ENCODE measurements around the gene OR6C75. TPM values are rescaled to one million over a fixed set of nuclear protein-coding genes. Genes with fewer than 3 reads are reported as not detected.
"Not testable (repeated sequence)": the region's sequence is repeated elsewhere in the genome, so short reads cannot be mapped to it uniquely, and the experiment has no call there.

The OR6C75 gene
- total and polyA plus RNA-seq, 2 donors (not counting 3 experiments of a cell fraction or from before 2014, with no cell fraction given): not detected

DNA sequence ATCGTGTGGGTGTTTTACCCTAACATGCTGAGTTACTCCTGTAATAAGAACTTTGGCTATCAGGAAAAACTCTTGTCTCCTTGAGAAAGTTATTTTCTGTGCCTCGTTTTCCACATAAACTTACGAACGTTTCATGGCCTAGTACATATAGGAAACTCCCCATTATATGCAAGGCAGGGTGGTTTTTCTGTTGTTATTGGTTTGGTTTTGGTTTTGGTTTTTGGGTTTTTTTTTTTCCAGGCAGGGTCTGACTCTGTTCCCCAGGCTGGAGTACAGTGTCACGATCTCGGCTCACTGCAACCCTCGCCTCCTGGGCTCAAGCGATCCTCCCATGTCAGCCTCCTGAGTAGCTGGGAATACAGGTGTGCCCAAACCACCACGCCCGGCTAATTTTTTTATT lies 26.8 kb upstream of the OR6C75 start:
- POLR2A ChIA-PET: no interaction called here
- Histone ChIP-seq H3K79me2 (ENCODE audit: control insufficient read depth, insufficient read depth, low read length) (no peaks in the 10 kb centered on the region), H3K4me3 (replicated peaks in 1 of 3; ENCODE audit: insufficient read depth in 1 of 3, low read depth in 1 of 3, low read length in 3 of 3) (no peak overlapping the region), H3K4me2 (ENCODE audit: insufficient read depth, low read length) (no peak overlapping the region), H3K27me3 (ENCODE audit: control insufficient read depth in 2 of 2, insufficient read depth in 2 of 2, low read length in 2 of 2) (no peaks in the 10 kb centered on the region), H3K9me1 (replicated peaks; ENCODE audit: control insufficient read depth, extremely low read depth, insufficient read depth, low read length) (no peaks in the 10 kb centered on the region), H2AFZ (ENCODE audit: low read depth, low read length) (no peak overlapping the region), H3K4me1 (ENCODE audit: control insufficient read depth, extremely low read depth, insufficient read depth, low read length) (no peaks in the 10 kb centered on the region), H4K20me1 (replicated peaks; ENCODE audit: control insufficient read depth, extremely low read depth, insufficient read depth, low read length) (no peaks in the 10 kb centered on the region), H3K9ac (replicated peaks; ENCODE audit: extremely low read depth, insufficient read depth, low read length) (no peak overlapping the region), H3K9me3 (replicated peaks; ENCODE audit: control insufficient read depth, insufficient read depth, low read length) (no peaks in the 10 kb centered on the region), H3K36me3 (ENCODE audit: control insufficient read depth in 2 of 2, extremely low read depth in 1 of 2, insufficient read depth in 2 of 2, low read length in 2 of 2) (no peaks in the 10 kb centered on the region), H3K27ac (ENCODE audit: insufficient read depth, low read depth, low read length) (no peak overlapping the region)
- no peak for FAIRE-seq
- DNase-seq (ENCODE audit: low read depth, low spot score): no peak
- dilution Hi-C loops (cut with MboI; ENCODE audit: extremely low pct_ligation_motif_present, low sequenced_read_pairs) (no loop called here), intact Hi-C loops (cut with micrococcal nuclease) (no loop called here)
- BruUV-seq (replicated peaks): no TSS peak
- CTCF ChIA-PET: no interaction called here
- TF ChIP-seq GATA2 (IDR thresholded peaks at IDR 0.05; ENCODE audit: insufficient read depth, insufficient read length, low read depth, low read length) (no peak), POLR2AphosphoS5 (IDR thresholded peaks at IDR 0.05; ENCODE audit: insufficient read depth, low read depth, low read length) (no peak), MAX (IDR thresholded peaks at IDR 0.05; ENCODE audit: insufficient read depth, insufficient read length) (no peak), EZH2 (IDR thresholded peaks at IDR 0.05; ENCODE audit: borderline replicate concordance, low read depth, low read length, severe bottlenecking) (no peak), POLR2A (IDR thresholded peaks at IDR 0.05; ENCODE audit: low read depth, low read length) (no peak), FOS (IDR thresholded peaks at IDR 0.05; ENCODE audit: borderline replicate concordance, insufficient read depth, low read length) (no peak), MYC (IDR thresholded peaks at IDR 0.05; ENCODE audit: low read depth, low read length) (no peak), JUN (IDR thresholded peaks at IDR 0.05; ENCODE audit: borderline replicate concordance, insufficient read depth, insufficient read length, low read depth) (no peak), CTCF (IDR thresholded peaks at IDR 0.05; ENCODE audit: extremely low read depth in 1 of 2, insufficient read depth in 1 of 2, low read depth in 1 of 2, low read length in 2 of 2) (no peak)

- FAIRE-seq; H2AFZ ChIP-seq (ENCODE audit: low read depth, low read length); H3K9me1 ChIP-seq (replicated peaks; ENCODE audit: control insufficient read depth, extremely low read depth, insufficient read depth, low read length); CTCF ChIA-PET; POLR2A ChIA-PET; H3K4me2 ChIP-seq (ENCODE audit: insufficient read depth, low read length); H3K9me3 ChIP-seq (replicated peaks; ENCODE audit: control insufficient read depth, insufficient read depth, low read length); H3K79me2 ChIP-seq (ENCODE audit: control insufficient read depth, insufficient read depth, low read length); H3K36me3 ChIP-seq (ENCODE audit: control insufficient read depth in 2 of 2, extremely low read depth in 1 of 2, insufficient read depth in 2 of 2, low read length in 2 of 2); BruUV-seq (replicated peaks); H4K20me1 ChIP-seq (replicated peaks; ENCODE audit: control insufficient read depth, extremely low read depth, insufficient read depth, low read length); H3K27me3 ChIP-seq (ENCODE audit: control insufficient read depth in 2 of 2, insufficient read depth in 2 of 2, low read length in 2 of 2); H3K27ac ChIP-seq (ENCODE audit: insufficient read depth, low read depth, low read length); DNase-seq (ENCODE audit: low read depth, low spot score); intact Hi-C loops (cut with micrococcal nuclease); H3K4me3 ChIP-seq (replicated peaks in 1 of 3; ENCODE audit: insufficient read depth in 1 of 3, low read depth in 1 of 3, low read length in 3 of 3); dilution Hi-C loops (cut with MboI; ENCODE audit: extremely low pct_ligation_motif_present, low sequenced_read_pairs); H3K4me1 ChIP-seq (ENCODE audit: control insufficient read depth, extremely low read depth, insufficient read depth, low read length); H3K9ac ChIP-seq (replicated peaks; ENCODE audit: extremely low read depth, insufficient read depth, low read length): not testable (repeated sequence)
Observed at GRCh38 chr12:55355338-55355737, 7.4 kb upstream of the OR6C75 start.
